Vagina (tissue), 2 donors: Measurements from ENCODE around the gene PSPH. TPM values are rescaled to one million over a fixed set of nuclear protein-coding genes. Genes with fewer than 3 reads are reported as not detected.

ENCODE experiments used
- DNase-seq, 2 donors: peaks; one replicate each; pipeline ENCODE4 v3.0.0-alpha.2; 2017; ENCODE audit errors: extremely low spot score in 2 of 2
- H3K27ac ChIP-seq: fragments of 200-600 bp; sonication (generic); one replicate; pipeline ENCODE4 v1.5.1; 2019
- H3K27me3 ChIP-seq: fragments of 200-600 bp; sonication (generic); one replicate; pipeline ENCODE4 v1.5.1; 2019
- H3K36me3 ChIP-seq, 2 donors: fragments of 200-600 bp; sonication (generic); one replicate each; pipeline ENCODE4 v1.5.1; 2017 to 2019
- H3K4me1 ChIP-seq: fragments of 200-600 bp; sonication (generic); one replicate; pipeline ENCODE4 v1.5.1; 2019
- H3K4me3 ChIP-seq, 2 donors: fragments of 200-600 bp; sonication (generic); 1 replicate in 1 of 2; 2 replicates in 1 of 2; pipeline ENCODE4 v1.5.1; 2016 to 2019
- H3K9me3 ChIP-seq: fragments of 200-600 bp; sonication (generic); one replicate; pipeline ENCODE4 v1.5.1; 2019
- CTCF ChIP-seq, 3 experiments: fragments of 450-650 bp in 2 of 3; fragments of 200-600 bp in 1 of 3; sonication (generic) in 1 of 3; IDR thresholded peaks; one replicate each; pipeline ENCODE4 v1.5.1; 2017 to 2019; ENCODE audit warnings: antibody characterized with exemption in 3 of 3, mild to moderate bottlenecking in 2 of 3, moderate library complexity in 2 of 3
- POLR2A ChIP-seq, 2 donors: fragments of 450-650 bp; IDR thresholded peaks; one replicate each; pipeline ENCODE4 v1.6.1; 2017; ENCODE audit warnings: antibody characterized with exemption in 2 of 2, mild to moderate bottlenecking in 2 of 2, moderate library complexity in 2 of 2
- POLR2AphosphoS5 ChIP-seq, 2 donors: sonication (generic); formaldehyde crosslinking; IDR thresholded peaks; one replicate each; pipeline ENCODE4 v1.9.0; 2017; ENCODE audit warnings: antibody characterized with exemption in 2 of 2, mild to moderate bottlenecking in 2 of 2, low read depth in 1 of 2; ENCODE audit not compliant: insufficient read depth in 1 of 2
- intact Hi-C: fragments of 100-400 bp; cut with DNase I; formaldehyde crosslinking; loops from one replicate; pipeline ENCODE4 v1.15.1; 2023
- small RNA-seq: library from RNA; depleted of rRNA; stranded (forward); fragments of <200 nt; gene quantifications from one replicate; pipeline ENCODE3, GENCODE V24; 2016
- total RNA-seq: library from RNA; depleted of rRNA; stranded (reverse); fragments of >200 nt; gene quantifications from one replicate; pipeline ENCODE4 v1.2.3, GENCODE V29; 2016

PSPH gene
- total RNA-seq, 1 donor from 2014 or later: 13.3 TPM

DNA sequence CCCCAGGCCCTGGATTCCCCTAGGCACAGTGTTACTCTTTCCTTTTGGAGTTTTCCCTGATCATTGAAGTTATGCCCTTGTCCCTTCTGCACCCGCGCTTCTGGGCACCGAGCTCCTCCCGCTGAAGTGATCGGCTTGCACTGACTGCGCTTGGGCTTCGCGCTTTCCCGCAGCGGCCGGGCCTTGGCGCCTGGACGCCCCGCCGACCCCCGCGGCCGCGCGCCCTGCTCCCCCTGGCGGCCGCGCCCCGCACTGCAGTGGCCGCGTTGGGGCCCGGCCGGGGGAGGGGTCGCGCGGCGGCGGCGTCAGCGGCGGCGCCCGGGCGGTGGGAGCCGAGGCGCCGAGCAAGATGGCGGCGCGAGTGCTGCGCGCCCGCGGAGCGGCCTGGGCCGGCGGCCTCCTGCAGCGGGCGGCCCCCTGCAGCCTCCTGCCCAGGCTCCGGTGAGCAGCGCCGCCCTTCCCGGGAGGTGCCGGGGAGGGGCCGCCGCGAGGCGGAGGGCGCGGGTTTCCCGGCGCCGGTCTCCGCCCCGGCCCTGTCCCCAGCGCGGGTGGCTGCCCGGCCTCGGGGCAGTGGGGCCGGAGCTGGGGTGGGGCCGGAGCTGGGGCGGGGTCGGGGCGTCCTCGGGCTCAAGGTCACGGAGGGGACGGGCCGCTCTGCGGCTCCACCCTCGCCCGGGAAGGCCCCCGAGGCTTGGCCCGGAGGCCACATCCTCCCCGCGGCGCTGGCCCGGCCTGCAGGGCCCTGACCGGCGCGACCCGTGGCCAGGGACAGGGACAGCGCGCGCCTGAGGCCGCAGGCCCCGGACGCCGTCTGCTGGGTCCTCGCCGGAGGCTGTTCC, 86.8 kb downstream of the PSPH start, which contains the start of gene NIPSNAP2:
NIPSNAP2 (plus strand) TSS at position 325 of the 839 bp plus-strand sequence; CDS start at position 350, 25 bp downstream.
- no peaks in the 10 kb centered on the region for H3K27me3 ChIP-seq
- no peaks in the 10 kb centered on the region for H3K36me3 ChIP-seq
- TF ChIP-seq CTCF (IDR thresholded peaks at IDR 0.05) (peak in 1 of 3 experiments; percentile 55), POLR2AphosphoS5 (IDR thresholded peaks at IDR 0.05; ENCODE audit: insufficient read depth in 1 of 2, low read depth in 1 of 2) (no peak), POLR2A (IDR thresholded peaks at IDR 0.05) (no peak)
- peak within 1 kb of the TSS; percentile 58 to 73 for H3K4me3 ChIP-seq
- peak within 1 kb of the TSS; percentile 94 for H3K27ac ChIP-seq
- H3K4me1 ChIP-seq: peaks cover 49% of the 10 kb centered on the region
- no peak for DNase-seq
- H3K9me3 ChIP-seq: no peaks in the 10 kb centered on the region
- intact Hi-C loops: loop anchor here (5.0 kb wide), 1 partner anchor 77 kb away; the partner anchor contains the start of gene ZNF713

GRCh38 chr7:55963584-55964168, 87.6 kb downstream of the PSPH start:
- H3K4me3 ChIP-seq: peak overlapping the region; percentile 58 to 73
- H3K4me1 ChIP-seq: peaks cover 43% of the 10 kb centered on the region
- peak overlapping the region; percentile 94 for H3K27ac ChIP-seq
- no peaks in the 10 kb centered on the region for H3K36me3 ChIP-seq
- H3K27me3 ChIP-seq: no peaks in the 10 kb centered on the region
- intact Hi-C loops: loop anchor here (5.0 kb wide), 1 partner anchor 76 kb away; the partner anchor contains the start of gene ZNF713
- no peak for DNase-seq
- TF ChIP-seq POLR2A (IDR thresholded peaks at IDR 0.05) (no peak), POLR2AphosphoS5 (IDR thresholded peaks at IDR 0.05; ENCODE audit: insufficient read depth in 1 of 2, low read depth in 1 of 2) (no peak), CTCF (IDR thresholded peaks at IDR 0.05) (no peak)
- H3K9me3 ChIP-seq: no peaks in the 10 kb centered on the region

- Histone ChIP-seq H3K4me3 (no peak overlapping the region), H3K27ac (no peak overlapping the region), H3K4me1 (peaks cover 29% of the 10 kb centered on the region), H3K9me3 (no peaks in the 10 kb centered on the region), H3K27me3 (no peaks in the 10 kb centered on the region), H3K36me3 (no peaks in the 10 kb centered on the region)
- DNase-seq: no peak
- intact Hi-C loops: loop anchor here (5.0 kb wide), 1 partner anchor 75 kb away; the partner anchor contains the start of gene ZNF713
- TF ChIP-seq CTCF (IDR thresholded peaks at IDR 0.05) (no peak), POLR2A (IDR thresholded peaks at IDR 0.05) (no peak), POLR2AphosphoS5 (IDR thresholded peaks at IDR 0.05; ENCODE audit: insufficient read depth in 1 of 2, low read depth in 1 of 2) (no peak)
Observed at GRCh38 chr7:55962014-55962413, 89.2 kb downstream of the PSPH start.

Small RNAs within 50 kb of the gene (small RNA-seq; reads per million reads assigned to genes)
- not detected for gene SNORA15
- not detected for gene SNORA22B

Other genes starting within 250 kb of the PSPH start
- gene SEPTIN14, start 188.7 kb downstream of the PSPH start, total RNA-seq: not detected
- gene ZNF713, start 164.0 kb downstream of the PSPH start, total RNA-seq: 2.2 TPM
- 5.6 TPM for gene MRPS17, start 99.6 kb downstream of the PSPH start, total RNA-seq
- gene NIPSNAP2, start 86.9 kb downstream of the PSPH start, total RNA-seq: 72.2 TPM
- 82.0 TPM for gene CCT6A, start 321 bp upstream of the PSPH start, total RNA-seq
- gene SUMF2, start 12.8 kb upstream of the PSPH start, total RNA-seq: 88.4 TPM
- not detected for gene PHKG1, start 41.5 kb upstream of the PSPH start, total RNA-seq
- 306 TPM for gene CHCHD2, start 55.0 kb upstream of the PSPH start, total RNA-seq
- gene NUPR2, start 65.0 kb upstream of the PSPH start, total RNA-seq: not detected